WTC11 (cell line): ENCODE data around the gene CDKN3. TPM values are rescaled to one million over a fixed set of nuclear protein-coding genes. Genes with fewer than 3 reads are reported as not detected.

Experiments
- ATAC-seq: fragments of 200-7000 bp; cut with Tn5 transposase; 2 replicates; pipeline ENCODE4 v1.10.0; 2021; ENCODE audit warnings: mild to moderate bottlenecking, moderate library complexity
- CTCF ChIA-PET: fragments of 300-600 bp; sonication (Branson Sonifier 250); formaldehyde crosslinking; loops from one replicate; lab custom pipeline; 2021; ENCODE audit warnings: antibody characterized with exemption; lab: Charles Lee
- POLR2A ChIA-PET: fragments of 350-600 bp; sonication (Branson Sonifier 250); formaldehyde crosslinking; loops from one replicate; lab custom pipeline; 2021; ENCODE audit warnings: antibody characterized with exemption; lab: Charles Lee
- DNase-seq: peaks from one replicate; pipeline ENCODE4 v3.0.0; 2021; ENCODE audit warnings: low spot score
- H3K27ac Mint-ChIP-seq: 2 replicates; pipeline ENCODE4 v1.8.0; 2021; ENCODE audit warnings: mixed read lengths
- H3K27me3 Mint-ChIP-seq: 2 replicates; pipeline ENCODE4 v1.8.0; 2021; ENCODE audit warnings: low read depth, mild to moderate bottlenecking, moderate library complexity, mixed read lengths
- H3K36me3 Mint-ChIP-seq: 2 replicates; pipeline ENCODE4 v1.8.0; 2021; ENCODE audit warnings: mixed read lengths
- H3K4me1 Mint-ChIP-seq: 2 replicates; pipeline ENCODE4 v1.8.0; 2022; ENCODE audit warnings: mixed read lengths
- H3K4me3 Mint-ChIP-seq: 2 replicates; pipeline ENCODE4 v1.8.0; 2021; ENCODE audit warnings: mild to moderate bottlenecking, moderate library complexity, mixed read lengths
- H3K9me3 Mint-ChIP-seq: 2 replicates; pipeline ENCODE4 v1.8.0; 2021; ENCODE audit warnings: mixed read lengths
- AFF4 ChIP-seq: sonication (generic); formaldehyde crosslinking; IDR thresholded peaks from 2 replicates; pipeline ENCODE4 v1.8.1; 2023; ENCODE audit warnings: mild to moderate bottlenecking, missing genetic modification reagents, borderline replicate concordance
- CREM ChIP-seq: sonication (generic); formaldehyde crosslinking; IDR thresholded peaks from 2 replicates; pipeline ENCODE4 v1.8.1; 2022; ENCODE audit warnings: mild to moderate bottlenecking, missing genetic modification reagents, moderate library complexity
- E2F5 ChIP-seq: sonication (generic); formaldehyde crosslinking; IDR thresholded peaks from 2 replicates; pipeline ENCODE4 v1.8.1; 2022; ENCODE audit warnings: mild to moderate bottlenecking, moderate library complexity, missing genetic modification reagents
- IRF1 ChIP-seq: sonication (generic); formaldehyde crosslinking; IDR thresholded peaks from 2 replicates; pipeline ENCODE4 v1.8.0; 2023; ENCODE audit warnings: missing genetic modification reagents
- IRF2 ChIP-seq: sonication (generic); formaldehyde crosslinking; IDR thresholded peaks from 2 replicates; pipeline ENCODE4 v1.8.0; 2022; ENCODE audit warnings: low read depth, missing genetic modification reagents, borderline replicate concordance
- JUN ChIP-seq: sonication (generic); formaldehyde crosslinking; IDR thresholded peaks from 2 replicates; pipeline ENCODE4 v1.8.0; 2023; ENCODE audit warnings: mild to moderate bottlenecking, missing genetic modification reagents
- MAX ChIP-seq: sonication (generic); formaldehyde crosslinking; IDR thresholded peaks from 2 replicates; pipeline ENCODE4 v1.8.0; 2022; ENCODE audit warnings: mild to moderate bottlenecking, missing genetic modification reagents
- NFE2L1 ChIP-seq: sonication (generic); formaldehyde crosslinking; IDR thresholded peaks from 2 replicates; pipeline ENCODE4 v1.8.1; 2023; ENCODE audit warnings: missing genetic modification reagents
- NR3C1 ChIP-seq: sonication (generic); formaldehyde crosslinking; conservative IDR thresholded peaks from 2 replicates; pipeline ENCODE4 v1.8.1; 2023; ENCODE audit warnings: low read depth, mild to moderate bottlenecking, missing genetic modification reagents
- OVOL2 ChIP-seq: fragments of 250-450 bp; sonication (Bioruptor Pico); IDR thresholded peaks from 2 replicates; pipeline ENCODE4 v1.9.0; 2021; ENCODE audit warnings: mild to moderate bottlenecking, borderline replicate concordance
- STAT6 ChIP-seq: sonication (generic); formaldehyde crosslinking; conservative IDR thresholded peaks from 2 replicates; pipeline ENCODE4 v1.8.1; 2023; ENCODE audit warnings: mild to moderate bottlenecking, low read depth, missing genetic modification reagents, moderate library complexity
- TCF7 ChIP-seq: sonication (generic); formaldehyde crosslinking; IDR thresholded peaks from 2 replicates; pipeline ENCODE4 v1.8.0; 2022; ENCODE audit warnings: mild to moderate bottlenecking, low read depth, missing genetic modification reagents, moderate library complexity
- TEAD1 ChIP-seq: sonication (generic); formaldehyde crosslinking; IDR thresholded peaks from 2 replicates; pipeline ENCODE4 v1.8.0; 2022; ENCODE audit warnings: mild to moderate bottlenecking, missing genetic modification reagents
- ZNF396 ChIP-seq: fragments of 250-450 bp; sonication (Bioruptor Pico); IDR thresholded peaks from 2 replicates; pipeline ENCODE4 v1.8.0; 2021; ENCODE audit warnings: mild to moderate bottlenecking, moderate library complexity, borderline replicate concordance
- ZNF423 ChIP-seq: fragments of 250-450 bp; sonication (Bioruptor Pico); IDR thresholded peaks from 2 replicates; pipeline ENCODE4 v2.1.2; 2022; ENCODE audit warnings: mild to moderate bottlenecking, moderate library complexity
- ZNF425 ChIP-seq: fragments of 250-450 bp; sonication (Bioruptor Pico); conservative IDR thresholded peaks from 2 replicates; pipeline ENCODE4 v1.9.0; 2021; ENCODE audit warnings: mild to moderate bottlenecking
- ZSCAN18 ChIP-seq: fragments of 250-450 bp; sonication (Bioruptor Pico); IDR thresholded peaks from 2 replicates; pipeline ENCODE4 v2.1.2; 2022; ENCODE audit warnings: mild to moderate bottlenecking, moderate library complexity
- total RNA-seq: library from RNA; stranded (reverse); gene quantifications from 3 replicates; pipeline ENCODE4 v1.2.3, GENCODE V29; 2021

CDKN3 gene
- total RNA-seq, 1 experiment from 2014 or later, result 55.4 TPM

GRCh38 chr14:54396493-54397335 lies at the start of gene CDKN3 (continued):
- TF ChIP-seq AFF4 (CRISPR knock-in tag) (peak; percentile 65; the same call in 1 of the 2 replicates), IRF1 (CRISPR knock-in tag) (peak; percentile 70), NFE2L1 (CRISPR knock-in tag) (peak; percentile 88; the same call in 1 of the 2 replicates), CREM (CRISPR knock-in tag) (no peak; the same call in 1 of the 2 replicates), STAT6 (CRISPR knock-in tag) (no peak), MAX (CRISPR knock-in tag) (peak; percentile 88), TEAD1 (peak; percentile 92), ZNF425 (CRISPR knock-in tag) (no peak), ZNF423 (no peak), JUN (CRISPR knock-in tag) (peak; percentile 67; the same call in 1 of the 2 replicates), OVOL2 (no peak), TCF7 (CRISPR knock-in tag) (no peak; the same call in 1 of the 2 replicates), ZNF396 (CRISPR knock-in tag) (no peak), NR3C1 (CRISPR knock-in tag) (0 out of 2 replicates have a peak, but pooled peaks have one; percentile 59), IRF2 (CRISPR knock-in tag) (no peak)

- POLR2A ChIA-PET, result no interaction called here
- Mint-ChIP-seq H3K36me3 (peaks cover 2% of the 10 kb centered on the region; the same call in 1 of the 2 replicates), H3K4me1 (peaks cover 56% of the 10 kb centered on the region), H3K4me3 (no peak overlapping the region), H3K27me3 (no peaks in the 10 kb centered on the region; the same call in 1 of the 2 replicates), H3K9me3 (no peaks in the 10 kb centered on the region), H3K27ac (no peak overlapping the region)
- CTCF ChIA-PET, result interaction anchor here (0.6 to 3.7 kb wide), 37 partner anchors 8 to 1051 kb away, joined by 3 to 42 read pairs (median 9); partner anchors contain the start of genes BMP4 and CDKN3
- ATAC-seq (peak; percentile 60), DNase-seq (no peak)
- no peak for TF ChIP-seq E2F5
- TF ChIP-seq ZSCAN18 (CRISPR knock-in tag), result no peak
Measured at GRCh38 chr14:54347044-54347443, 49.8 kb upstream of the CDKN3 start.
